H1 (cell line): Measurements from ENCODE around the gene PTBP3. TPM values are rescaled to one million over a fixed set of nuclear protein-coding genes. Genes with fewer than 3 reads are reported as not detected.

Source experiments
- ASH2L ChIP-seq: fragments of 200-600, 300-600 bp; sonication (generic); IDR thresholded peaks from one replicate; pipeline ENCODE4 v1.7.1; 2017; ENCODE audit warnings: low read length
- BCL11A ChIP-seq, 2 experiments: IDR thresholded peaks; one replicate each; pipeline ENCODE4 v1.6.1; 2011; ENCODE audit warnings: low read depth in 2 of 2, low read length in 2 of 2, mild to moderate bottlenecking in 2 of 2
- BRCA1 ChIP-seq: IDR thresholded peaks from 2 replicates; pipeline ENCODE4 v1.6.1; 2012; ENCODE audit warnings: low read depth, low read length, improper control_type of control experiment
- CBX5 ChIP-seq: fragments of 300-800, 300-1000 bp; sonication (generic); IDR thresholded peaks from 2 replicates; pipeline ENCODE4 v1.7.1; 2016; ENCODE audit warnings: antibody characterized with exemption, low read length, low read depth
- CHD2 ChIP-seq: IDR thresholded peaks from 2 replicates; pipeline ENCODE4 v1.6.1; 2012; ENCODE audit warnings: low read length, improper control_type of control experiment
- CTCF ChIP-seq, 3 experiments: IDR thresholded peaks; 1 replicate in 2 of 3; 2 replicates in 1 of 3; pipeline versions ENCODE4 v1.5.1 to v1.6.1; 2011; ENCODE audit warnings: low read length in 3 of 3, mild to moderate bottlenecking in 3 of 3, inconsistent platforms in 2 of 3, low read depth in 1 of 3, moderate library complexity in 1 of 3; ENCODE audit not compliant: insufficient read depth in 1 of 3; ENCODE audit errors: control extremely low read depth in 1 of 3
- EGR1 ChIP-seq: IDR thresholded peaks from 2 replicates; pipeline ENCODE4 v1.6.1; 2011; ENCODE audit warnings: low read depth, low read length, borderline replicate concordance
- FOSL1 ChIP-seq: IDR thresholded peaks from 2 replicates; pipeline ENCODE4 v1.6.1; 2011; ENCODE audit warnings: mild to moderate bottlenecking, low read depth, low read length, moderate library complexity; ENCODE audit not compliant: insufficient read depth
- GABPA ChIP-seq: IDR thresholded peaks from 2 replicates; pipeline ENCODE4 v1.6.1; 2011; ENCODE audit warnings: mild to moderate bottlenecking, low read length, moderate library complexity, borderline replicate concordance; ENCODE audit not compliant: insufficient read depth
- JUND ChIP-seq: IDR thresholded peaks from 2 replicates; pipeline ENCODE4 v1.6.1; 2011; ENCODE audit warnings: mild to moderate bottlenecking, improper control_type of control experiment, low read length
- KDM4A ChIP-seq: IDR thresholded peaks from one replicate; pipeline ENCODE4 v1.7.1; 2012; ENCODE audit warnings: low read depth, mild to moderate bottlenecking, moderate library complexity, low read length, inconsistent platforms; ENCODE audit not compliant: severe bottlenecking
- NANOG ChIP-seq: IDR thresholded peaks from 2 replicates; pipeline ENCODE4 v1.6.1; 2011; ENCODE audit warnings: low read length, low read depth, mild to moderate bottlenecking, inconsistent platforms; ENCODE audit not compliant: insufficient read depth, poor library complexity, severe bottlenecking
- NRF1 ChIP-seq: IDR thresholded peaks from 2 replicates; pipeline ENCODE4 v1.6.1; 2011; ENCODE audit warnings: mild to moderate bottlenecking, low read depth, low read length, improper control_type of control experiment
- POLR2AphosphoS5 ChIP-seq: IDR thresholded peaks from 2 replicates; pipeline ENCODE4 v1.6.1; 2011; ENCODE audit warnings: low read depth, low read length
- POU5F1 ChIP-seq: IDR thresholded peaks from 2 replicates; pipeline ENCODE4 v1.6.1; 2011; ENCODE audit warnings: low read depth, mild to moderate bottlenecking, low read length, moderate library complexity
- RBBP5 ChIP-seq: IDR thresholded peaks from 2 replicates; pipeline ENCODE4 v1.7.1; 2012; ENCODE audit warnings: low read depth, mild to moderate bottlenecking, inconsistent platforms, low read length, moderate library complexity, borderline replicate concordance
- RFX5 ChIP-seq: IDR thresholded peaks from 2 replicates; pipeline ENCODE4 v1.6.1; 2011; ENCODE audit warnings: low read depth, low read length, improper control_type of control experiment, borderline replicate concordance
- SIRT6 ChIP-seq: IDR thresholded peaks from one replicate; pipeline ENCODE4 v1.7.1; 2012; ENCODE audit warnings: low read length, inconsistent platforms
- SP1 ChIP-seq: IDR thresholded peaks from 2 replicates; pipeline ENCODE4 v1.6.1; 2011; ENCODE audit warnings: low read depth, low read length
- SP4 ChIP-seq: IDR thresholded peaks from 2 replicates; pipeline ENCODE4 v1.6.1; 2012; ENCODE audit warnings: low read length, inconsistent platforms
- SUZ12 ChIP-seq: fragments of 200-600 bp; sonication (generic); IDR thresholded peaks from 2 replicates; pipeline ENCODE4 v1.6.1; 2012; ENCODE audit warnings: mild to moderate bottlenecking, inconsistent platforms, low read length, moderate library complexity, mixed read lengths
- TAF1 ChIP-seq: IDR thresholded peaks from 2 replicates; pipeline ENCODE4 v1.6.1; 2011; ENCODE audit warnings: mild to moderate bottlenecking, low read depth, low read length
- USF2 ChIP-seq: IDR thresholded peaks from 2 replicates; pipeline ENCODE4 v1.6.1; 2011; ENCODE audit warnings: low read length, improper control_type of control experiment
- polyA plus RNA-seq, 7 experiments: library from polyadenylated mRNA; depleted of rRNA in 3 of 7; stranded (reverse) in 5 of 7; unstranded in 2 of 7; fragments of >200 nt in 5 of 7; fragments of 200-250 nt in 2 of 7; gene quantifications; 1 replicate in 5 of 7; 2 replicates in 1 of 7; 4 replicates in 1 of 7; pipeline versions ENCODE4 v1.2.1 to v1.2.3, GENCODE V29; 2011 to 2013; ENCODE audit warnings: missing spikeins in 2 of 7, mixed read lengths in 2 of 7
- total RNA-seq: library from RNA; stranded (reverse); fragmentation: NEBNext Ultra II Directional; extraction: Animal tissue kit (Norgen Biotek cat#: 25700); gene quantifications from 2 replicates; pipeline ENCODE4 v1.2.1, GENCODE V29; 2021

PTBP3 gene
- total and polyA plus RNA-seq, 2 of the 8 experiments (the other 6 are each of a cell fraction or from before 2014, with no cell fraction given): 51.0 to 124 TPM

GRCh38 chr9:112174222-112174964 lies 159.0 kb downstream of the PTBP3 start (continued):
- TF ChIP-seq POLR2AphosphoS5 (no peak), RBBP5 (no peak), JUND (no peak), BRCA1 (no peak), SP4 (no peak), SP1 (no peak), NANOG (no peak), ASH2L (peak; percentile 35), USF2 (no peak), SIRT6 (no peak), TAF1 (no peak), BCL11A (IDR thresholded peaks at IDR 0.05; ENCODE audit: low read depth in 2 of 2, low read length in 2 of 2) (no peak), EGR1 (no peak), RFX5 (no peak), CBX5 (no peak), SUZ12 (no peak), POU5F1 (no peak), CTCF (IDR thresholded peaks at IDR 0.05; ENCODE audit: control extremely low read depth in 1 of 3, insufficient read depth in 1 of 3, low read depth in 1 of 3, low read length in 3 of 3) (no peak), CHD2 (no peak), GABPA (no peak), FOSL1 (no peak), KDM4A (peak; percentile 49), NRF1 (no peak)
